ENCODE measurements around the gene ERMP1.

Gene ERMP1

DNA sequence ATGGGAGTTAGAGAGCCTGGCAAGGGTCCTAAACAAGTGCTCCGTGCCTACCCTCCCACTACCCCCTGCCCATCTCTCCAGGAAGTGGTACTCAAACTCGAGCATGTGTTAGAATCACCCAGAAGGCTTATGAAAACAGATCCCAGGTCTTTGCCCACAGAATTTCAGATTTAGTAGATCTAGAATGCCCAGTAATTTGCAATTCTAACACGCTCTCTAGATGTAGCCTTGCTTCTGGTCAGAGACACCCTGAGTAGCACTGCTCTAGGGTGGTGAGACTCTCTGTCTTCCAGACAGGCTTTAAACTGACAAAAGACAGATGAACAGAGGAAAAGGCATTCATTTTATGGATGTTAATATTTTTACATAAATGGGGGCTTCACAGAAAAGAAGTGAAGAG is 20.7 kb upstream of the ERMP1 start:
- Histone ChIP-seq H3K4me3 (ENCODE audit: low read length) (no peak overlapping the region), H3K4me1 (ENCODE audit: control insufficient read depth, low read length) (no peaks in the 10 kb centered on the region)
- TF ChIP-seq EZH2phosphoT487 (IDR thresholded peaks at IDR 0.05; ENCODE audit: borderline replicate concordance, low read length) = no peak
- TF ChIP-seq, protein P1, sequence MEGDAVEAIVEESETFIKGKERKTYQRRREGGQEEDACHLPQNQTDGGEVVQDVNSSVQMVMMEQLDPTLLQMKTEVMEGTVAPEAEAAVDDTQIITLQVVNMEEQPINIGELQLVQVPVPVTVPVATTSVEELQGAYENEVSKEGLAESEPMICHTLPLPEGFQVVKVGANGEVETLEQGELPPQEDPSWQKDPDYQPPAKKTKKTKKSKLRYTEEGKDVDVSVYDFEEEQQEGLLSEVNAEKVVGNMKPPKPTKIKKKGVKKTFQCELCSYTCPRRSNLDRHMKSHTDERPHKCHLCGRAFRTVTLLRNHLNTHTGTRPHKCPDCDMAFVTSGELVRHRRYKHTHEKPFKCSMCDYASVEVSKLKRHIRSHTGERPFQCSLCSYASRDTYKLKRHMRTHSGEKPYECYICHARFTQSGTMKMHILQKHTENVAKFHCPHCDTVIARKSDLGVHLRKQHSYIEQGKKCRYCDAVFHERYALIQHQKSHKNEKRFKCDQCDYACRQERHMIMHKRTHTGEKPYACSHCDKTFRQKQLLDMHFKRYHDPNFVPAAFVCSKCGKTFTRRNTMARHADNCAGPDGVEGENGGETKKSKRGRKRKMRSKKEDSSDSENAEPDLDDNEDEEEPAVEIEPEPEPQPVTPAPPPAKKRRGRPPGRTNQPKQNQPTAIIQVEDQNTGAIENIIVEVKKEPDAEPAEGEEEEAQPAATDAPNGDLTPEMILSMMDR (IDR thresholded peaks at IDR 0.05; ENCODE audit: low read depth, low read length, poor library complexity, severe bottlenecking) = no peak

DNA sequence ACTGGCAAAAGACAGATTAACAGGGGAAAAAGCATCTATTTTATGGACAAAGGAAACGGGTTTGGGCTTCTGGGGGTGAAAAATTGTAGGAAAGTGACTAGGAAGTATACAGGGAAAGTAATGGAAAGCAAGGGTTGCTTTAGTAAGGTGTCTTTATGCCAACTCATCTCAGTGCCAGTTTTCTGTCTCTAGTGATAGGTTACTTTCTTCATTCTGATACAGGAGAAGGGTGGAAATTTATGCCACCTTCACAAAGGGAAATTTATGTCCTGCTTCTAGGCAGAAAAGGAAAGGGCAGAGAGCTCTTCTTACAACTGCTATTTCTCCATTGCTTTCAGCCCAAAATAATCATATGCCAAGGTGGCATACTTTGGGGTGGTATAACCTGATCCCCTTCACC is 20.1 kb upstream of the ERMP1 start:
- no peak overlapping the region for H3K4me3 ChIP-seq (ENCODE audit: low read length)
- H3K9me2 ChIP-seq (replicated peaks; ENCODE audit: control insufficient read depth, low read length) = no peaks in the 10 kb centered on the region
- H4K20me1 ChIP-seq (ENCODE audit: control insufficient read depth, insufficient read depth, low read depth, low read length) = no peaks in the 10 kb centered on the region
- H3K79me2 ChIP-seq (ENCODE audit: control insufficient read depth, low read length) = no peaks in the 10 kb centered on the region
- no peaks in the 10 kb centered on the region for H3K36me3 ChIP-seq (ENCODE audit: control insufficient read depth, low read length)
- no peaks in the 10 kb centered on the region for H3K9me3 ChIP-seq (ENCODE audit: control insufficient read depth, insufficient read depth, low read length)
- H3K27ac ChIP-seq (ENCODE audit: low read depth, low read length) = no peak overlapping the region
- peaks cover 11% of the 10 kb centered on the region for H3K27me3 ChIP-seq (ENCODE audit: control insufficient read depth, low read length)
- no peak overlapping the region for H3K4me2 ChIP-seq (ENCODE audit: low read length)
- no peaks in the 10 kb centered on the region for H3F3A ChIP-seq (ENCODE audit: control insufficient read depth, insufficient read depth)
- TF ChIP-seq, protein P1 (IDR thresholded peaks at IDR 0.05; ENCODE audit: low read depth, low read length, poor library complexity, severe bottlenecking) = no peak
- no peak for TF ChIP-seq EZH2phosphoT487 (IDR thresholded peaks at IDR 0.05; ENCODE audit: borderline replicate concordance, low read length)
- no peaks in the 10 kb centered on the region for H3K4me1 ChIP-seq (ENCODE audit: control insufficient read depth, low read length)

More for the DNA sequence above, 20.7 kb upstream of the ERMP1 start:
- Histone ChIP-seq H3K9me3 (ENCODE audit: control insufficient read depth, insufficient read depth, low read length) (no peaks in the 10 kb centered on the region), H4K20me1 (ENCODE audit: control insufficient read depth, insufficient read depth, low read depth, low read length) (no peaks in the 10 kb centered on the region), H3K36me3 (ENCODE audit: control insufficient read depth, low read length) (no peaks in the 10 kb centered on the region), H3K9me2 (replicated peaks; ENCODE audit: control insufficient read depth, low read length) (no peaks in the 10 kb centered on the region), H3K4me2 (ENCODE audit: low read length) (no peak overlapping the region), H3K79me2 (ENCODE audit: control insufficient read depth, low read length) (no peaks in the 10 kb centered on the region), H3K27ac (ENCODE audit: low read depth, low read length) (no peak overlapping the region), H3F3A (ENCODE audit: control insufficient read depth, insufficient read depth) (no peaks in the 10 kb centered on the region), H3K27me3 (ENCODE audit: control insufficient read depth, low read length) (peaks cover 11% of the 10 kb centered on the region)

DNA sequence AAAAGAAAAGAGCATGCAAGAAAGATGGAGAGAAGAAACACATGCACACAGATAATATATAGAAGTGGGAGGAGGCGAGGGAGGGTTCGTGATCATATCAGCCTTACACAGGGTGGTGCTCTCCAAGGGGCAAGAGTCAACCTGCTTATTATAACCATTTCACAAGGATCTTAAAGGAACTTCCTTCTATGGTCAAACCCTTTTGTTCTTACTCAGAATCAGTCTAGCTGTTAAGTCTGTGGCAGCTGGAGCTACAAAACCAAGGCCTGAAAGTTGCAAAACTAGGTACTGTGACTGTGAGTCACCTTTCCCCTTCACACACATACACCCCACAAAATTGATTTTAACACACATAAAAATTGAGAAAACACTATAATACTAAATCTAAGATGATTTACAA is 18.5 kb upstream of the ERMP1 start:
- no peaks in the 10 kb centered on the region for H3K79me2 ChIP-seq (ENCODE audit: control insufficient read depth, low read length)
- H3K9me2 ChIP-seq (replicated peaks; ENCODE audit: control insufficient read depth, low read length) = no peaks in the 10 kb centered on the region
- TF ChIP-seq, protein P1 (IDR thresholded peaks at IDR 0.05; ENCODE audit: low read depth, low read length, poor library complexity, severe bottlenecking) = no peak
- TF ChIP-seq EZH2phosphoT487 (IDR thresholded peaks at IDR 0.05; ENCODE audit: borderline replicate concordance, low read length) = no peak
- H3K27me3 ChIP-seq (ENCODE audit: control insufficient read depth, low read length) = peaks cover 8% of the 10 kb centered on the region
- no peak overlapping the region for H3K4me3 ChIP-seq (ENCODE audit: low read length)
- no peaks in the 10 kb centered on the region for H3K9me3 ChIP-seq (ENCODE audit: control insufficient read depth, insufficient read depth, low read length)
- H3F3A ChIP-seq (ENCODE audit: control insufficient read depth, insufficient read depth) = no peaks in the 10 kb centered on the region
- no peak overlapping the region for H3K27ac ChIP-seq (ENCODE audit: low read depth, low read length)
- H3K4me1 ChIP-seq (ENCODE audit: control insufficient read depth, low read length) = no peaks in the 10 kb centered on the region
- no peaks in the 10 kb centered on the region for H3K36me3 ChIP-seq (ENCODE audit: control insufficient read depth, low read length)
- no peaks in the 10 kb centered on the region for H4K20me1 ChIP-seq (ENCODE audit: control insufficient read depth, insufficient read depth, low read depth, low read length)
- no peak overlapping the region for H3K4me2 ChIP-seq (ENCODE audit: low read length)

DNA sequence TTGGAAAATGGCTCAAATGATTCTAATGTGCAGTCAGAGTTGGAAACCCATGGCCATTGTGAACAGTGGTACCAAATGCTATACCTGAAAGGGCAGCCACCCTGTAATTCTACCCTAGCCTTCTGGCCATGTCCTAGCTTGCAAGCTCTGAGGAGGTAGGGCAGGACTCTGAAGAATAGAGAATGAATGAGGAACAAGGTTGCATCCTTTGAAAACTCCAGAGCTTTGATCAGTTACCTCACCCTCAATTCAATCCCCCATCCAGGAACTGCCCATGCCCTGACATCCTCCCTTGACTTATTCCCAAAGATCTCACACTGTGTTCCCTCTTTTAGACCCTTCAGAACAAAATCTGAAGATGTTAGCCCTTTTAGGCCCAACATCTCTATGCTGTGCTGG is 17.8 kb upstream of the ERMP1 start:
- no peaks in the 10 kb centered on the region for H3K9me3 ChIP-seq (ENCODE audit: control insufficient read depth, insufficient read depth, low read length)
- no peak for TF ChIP-seq EZH2phosphoT487 (IDR thresholded peaks at IDR 0.05; ENCODE audit: borderline replicate concordance, low read length)
- TF ChIP-seq, protein P1 (IDR thresholded peaks at IDR 0.05; ENCODE audit: low read depth, low read length, poor library complexity, severe bottlenecking) = no peak
- no peaks in the 10 kb centered on the region for H3F3A ChIP-seq (ENCODE audit: control insufficient read depth, insufficient read depth)
- no peaks in the 10 kb centered on the region for H4K20me1 ChIP-seq (ENCODE audit: control insufficient read depth, insufficient read depth, low read depth, low read length)
- no peaks in the 10 kb centered on the region for H3K36me3 ChIP-seq (ENCODE audit: control insufficient read depth, low read length)
- peaks cover 3% of the 10 kb centered on the region for H3K27me3 ChIP-seq (ENCODE audit: control insufficient read depth, low read length)
- H3K27ac ChIP-seq (ENCODE audit: low read depth, low read length) = no peak overlapping the region
- H3K4me3 ChIP-seq (ENCODE audit: low read length) = no peak overlapping the region
- H3K4me1 ChIP-seq (ENCODE audit: control insufficient read depth, low read length) = no peaks in the 10 kb centered on the region
- H3K9me2 ChIP-seq (replicated peaks; ENCODE audit: control insufficient read depth, low read length) = no peaks in the 10 kb centered on the region
- no peaks in the 10 kb centered on the region for H3K79me2 ChIP-seq (ENCODE audit: control insufficient read depth, low read length)
- H3K4me2 ChIP-seq (ENCODE audit: low read length) = no peak overlapping the region

Measured in DOHH2 (cell line).